Activated CD8-positive, alpha-beta T cell treated with anti-CD3 and anti-CD28 coated beads for 36 hours (primary cell): ENCODE data around the gene PDHX. TPM values are rescaled to one million over a fixed set of nuclear protein-coding genes. Genes with fewer than 3 reads are reported as not detected.

ENCODE experiments used
- ATAC-seq: fragments of 200-7000 bp; cut with Tn5 transposase; one replicate; pipeline ENCODE4 v1.10.0; 2021; ENCODE audit warnings: mild to moderate bottlenecking, moderate library complexity
- CTCF ChIA-PET: fragments of 350-600 bp; sonication (Branson Sonifier 250); formaldehyde crosslinking; loops from one replicate; lab custom pipeline; 2021; ENCODE audit warnings: antibody characterized with exemption; lab: Charles Lee
- POLR2A ChIA-PET: fragments of 350-600 bp; sonication (Branson Sonifier 250); formaldehyde crosslinking; loops from one replicate; lab custom pipeline; 2021; ENCODE audit warnings: antibody characterized with exemption; lab: Charles Lee
- DNase-seq: peaks from one replicate; pipeline ENCODE4 v3.0.0-alpha.2; 2020
- H3K27ac Mint-ChIP-seq: one replicate; pipeline ENCODE4 v1.8.0; 2021; ENCODE audit warnings: mild to moderate bottlenecking, mixed read lengths
- H3K27me3 Mint-ChIP-seq: one replicate; pipeline ENCODE4 v1.8.0; 2021; ENCODE audit warnings: mixed read lengths
- H3K36me3 Mint-ChIP-seq: one replicate; pipeline ENCODE4 v1.8.0; 2021; ENCODE audit warnings: low read depth, mixed read lengths
- H3K4me1 Mint-ChIP-seq: one replicate; pipeline ENCODE4 v1.8.0; 2021; ENCODE audit warnings: low read depth, mixed read lengths
- H3K4me3 Mint-ChIP-seq: one replicate; pipeline ENCODE4 v1.8.0; 2021; ENCODE audit warnings: mild to moderate bottlenecking, moderate library complexity, mixed read lengths
- H3K9me3 Mint-ChIP-seq: one replicate; pipeline ENCODE4 v1.8.0; 2021; ENCODE audit warnings: mixed read lengths
- CTCF ChIP-seq: fragments of 200-600 bp; IDR thresholded peaks from one replicate; pipeline ENCODE4 v1.8.0; 2022; ENCODE audit warnings: antibody characterized with exemption, mild to moderate bottlenecking
- intact Hi-C: fragments of 100-400 bp; cut with micrococcal nuclease; formaldehyde crosslinking; loops from one replicate; pipeline ENCODE4 v1.10.0; 2022
- total RNA-seq, 2 experiments: library from RNA; stranded (reverse); gene quantifications; one replicate each; pipeline ENCODE4 v1.2.3, GENCODE V29; 2021

PDHX gene
- total RNA-seq, 2 experiments from 2014 or later, result 37.1 to 37.4 TPM

- Mint-ChIP-seq H3K4me1 (peaks cover 6% of the 10 kb centered on the region), H3K4me3 (no peak overlapping the region), H3K27ac (no peak overlapping the region), H3K36me3 (peaks cover 21% of the 10 kb centered on the region), H3K27me3 (no peaks in the 10 kb centered on the region), H3K9me3 (no peaks in the 10 kb centered on the region)
- CTCF ChIA-PET, result interaction anchor here (0.6 to 1.8 kb wide), 8 partner anchors 8 to 424 kb away, joined by 3 to 4 read pairs (median 3); no protein-coding TSS in a partner anchor
- POLR2A ChIA-PET, result no interaction called here
- ATAC-seq (no peak), DNase-seq (no peak)
- no peak for TF ChIP-seq CTCF
- intact Hi-C loops, result no loop called here
Measured at GRCh38 chr11:34988294-34989255, 72.2 kb downstream of the PDHX start.

GRCh38 chr11:34990916-34991315, 74.5 kb downstream of the PDHX start:
- ChIA-PET POLR2A (no interaction called here), CTCF (no interaction called here)
- Mint-ChIP-seq H3K27ac (no peak overlapping the region), H3K9me3 (no peaks in the 10 kb centered on the region), H3K4me1 (peaks cover 6% of the 10 kb centered on the region), H3K4me3 (no peak overlapping the region), H3K27me3 (no peaks in the 10 kb centered on the region), H3K36me3 (peaks cover 5% of the 10 kb centered on the region)
- intact Hi-C loops, result no loop called here
- TF ChIP-seq CTCF, result no peak
- ATAC-seq, result no peak
- no peak for DNase-seq

- H3K9me3 Mint-ChIP-seq, result no peaks in the 10 kb centered on the region
- peaks cover 3% of the 10 kb centered on the region for H3K36me3 Mint-ChIP-seq
- H3K4me1 Mint-ChIP-seq, result peaks cover 17% of the 10 kb centered on the region
- no peak for TF ChIP-seq CTCF
- no peak overlapping the region for H3K4me3 Mint-ChIP-seq
- ChIA-PET POLR2A (no interaction called here), CTCF (interaction anchor here (0.9 to 1.3 kb wide), 3 partner anchors 68 to 398 kb away, joined by 3 read pairs; no protein-coding TSS in a partner anchor)
- ATAC-seq (no peak), DNase-seq (no peak)
- intact Hi-C loops, result loop anchor here (5.0 kb wide), 1 partner anchor 237 kb away; no protein-coding TSS in a partner anchor
- H3K27ac Mint-ChIP-seq, result no peak overlapping the region
- H3K27me3 Mint-ChIP-seq, result no peaks in the 10 kb centered on the region
Measured at GRCh38 chr11:34994854-34995253, 78.4 kb downstream of the PDHX start.

GRCh38 chr11:34996958-34997357, 80.5 kb downstream of the PDHX start:
- peaks cover 22% of the 10 kb centered on the region for H3K4me1 Mint-ChIP-seq
- no peaks in the 10 kb centered on the region for H3K9me3 Mint-ChIP-seq
- POLR2A ChIA-PET, result no interaction called here
- no peak for DNase-seq
- no peak overlapping the region for H3K4me3 Mint-ChIP-seq
- H3K27me3 Mint-ChIP-seq, result no peaks in the 10 kb centered on the region
- TF ChIP-seq CTCF, result no peak
- no peak for ATAC-seq
- intact Hi-C loops, result loop anchor here (5.0 kb wide), 1 partner anchor 235 kb away; no protein-coding TSS in a partner anchor
- CTCF ChIA-PET, result interaction anchor here (1.0 to 8.3 kb wide), 4 partner anchors 9 to 394 kb away, joined by 3 to 51 read pairs (median 4); no protein-coding TSS in a partner anchor
- H3K36me3 Mint-ChIP-seq, result peaks cover 1% of the 10 kb centered on the region
- H3K27ac Mint-ChIP-seq, result no peak overlapping the region
